GM21367 (cell line): ENCODE measurements around the gene FGF2.

Experiments
- ATAC-seq: cut with Tn5 transposase; IDR thresholded peaks from one replicate; pipeline ENCODE4 v1.9.1; 2021; ENCODE audit not compliant: unreplicated experiment

Gene FGF2

DNA sequence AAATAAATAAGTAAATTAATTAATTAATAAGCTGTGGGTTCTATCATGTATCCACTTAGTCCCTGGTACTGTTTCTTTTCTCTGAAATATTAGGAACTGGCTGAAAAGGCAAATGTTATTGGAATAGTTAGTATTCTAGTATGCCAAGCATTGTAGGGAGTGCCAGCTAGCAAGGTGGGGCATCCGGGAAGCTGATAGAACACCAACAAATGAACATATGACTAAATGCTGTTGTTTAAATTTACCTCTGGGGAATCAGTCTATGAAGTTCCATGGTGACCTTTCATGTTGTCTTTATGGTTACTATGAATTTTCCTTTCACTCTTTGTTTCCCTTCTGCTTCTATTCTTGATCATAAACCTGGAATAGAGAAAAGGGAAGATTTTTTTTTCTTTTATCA is 63.1 kb downstream of the FGF2 start:
- ATAC-seq, result no peak

DNA sequence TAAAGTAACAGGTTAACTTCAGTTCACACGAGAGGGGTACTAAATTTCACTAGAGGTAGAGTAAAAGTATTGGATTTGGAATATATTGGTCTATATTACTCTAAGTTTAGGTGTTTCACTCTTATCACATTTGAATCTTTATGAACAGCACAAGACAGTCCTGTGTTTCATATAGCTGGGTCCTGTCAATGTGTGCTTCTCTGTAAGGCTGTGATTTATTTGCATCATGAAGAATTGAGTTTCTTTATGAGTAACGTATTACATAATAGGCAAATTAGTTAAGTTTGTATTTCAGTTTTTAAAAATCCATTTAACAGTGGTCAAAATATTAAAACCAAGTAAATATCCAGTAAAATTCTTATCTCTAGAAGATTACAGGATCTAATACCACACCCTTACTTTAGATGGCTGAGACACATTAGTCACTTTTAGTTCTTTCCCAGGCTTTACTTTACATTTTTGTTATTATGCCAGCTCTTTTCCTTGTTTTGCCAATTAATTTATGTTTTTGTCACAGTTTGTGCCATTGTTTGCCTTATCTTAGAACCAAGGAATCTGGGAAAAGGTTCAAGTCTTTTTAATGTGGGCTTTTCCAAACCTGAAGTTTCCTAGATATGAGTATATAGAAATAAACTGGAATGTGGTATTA is 63.6 kb downstream of the FGF2 start:
- no peak for ATAC-seq

DNA sequence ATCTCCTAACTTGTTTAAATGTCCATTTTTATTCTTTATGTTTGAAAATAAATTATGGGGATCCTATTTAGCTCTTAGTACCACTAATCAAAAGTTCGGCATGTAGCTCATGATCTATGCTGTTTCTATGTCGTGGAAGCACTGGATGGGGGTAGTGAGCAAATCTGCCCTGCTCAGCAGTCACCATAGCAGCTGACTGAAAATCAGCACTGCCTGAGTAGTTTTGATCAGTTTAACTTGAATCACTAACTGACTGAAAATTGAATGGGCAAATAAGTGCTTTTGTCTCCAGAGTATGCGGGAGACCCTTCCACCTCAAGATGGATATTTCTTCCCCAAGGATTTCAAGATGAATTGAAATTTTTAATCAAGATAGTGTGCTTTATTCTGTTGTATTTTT is 68.2 kb downstream of the FGF2 start:
- ATAC-seq, result no peak

DNA sequence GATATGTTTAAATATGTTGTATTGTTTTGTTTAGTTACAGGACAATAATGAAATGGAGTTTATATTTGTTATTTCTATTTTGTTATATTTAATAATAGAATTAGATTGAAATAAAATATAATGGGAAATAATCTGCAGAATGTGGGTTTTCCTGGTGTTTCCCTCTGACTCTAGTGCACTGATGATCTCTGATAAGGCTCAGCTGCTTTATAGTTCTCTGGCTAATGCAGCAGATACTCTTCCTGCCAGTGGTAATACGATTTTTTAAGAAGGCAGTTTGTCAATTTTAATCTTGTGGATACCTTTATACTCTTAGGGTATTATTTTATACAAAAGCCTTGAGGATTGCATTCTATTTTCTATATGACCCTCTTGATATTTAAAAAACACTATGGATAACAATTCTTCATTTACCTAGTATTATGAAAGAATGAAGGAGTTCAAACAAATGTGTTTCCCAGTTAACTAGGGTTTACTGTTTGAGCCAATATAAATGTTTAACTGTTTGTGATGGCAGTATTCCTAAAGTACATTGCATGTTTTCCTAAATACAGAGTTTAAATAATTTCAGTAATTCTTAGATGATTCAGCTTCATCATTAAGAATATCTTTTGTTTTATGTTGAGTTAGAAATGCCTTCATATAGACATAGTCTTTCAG is 68.8 kb downstream of the FGF2 start:
- ATAC-seq, result no peak

DNA sequence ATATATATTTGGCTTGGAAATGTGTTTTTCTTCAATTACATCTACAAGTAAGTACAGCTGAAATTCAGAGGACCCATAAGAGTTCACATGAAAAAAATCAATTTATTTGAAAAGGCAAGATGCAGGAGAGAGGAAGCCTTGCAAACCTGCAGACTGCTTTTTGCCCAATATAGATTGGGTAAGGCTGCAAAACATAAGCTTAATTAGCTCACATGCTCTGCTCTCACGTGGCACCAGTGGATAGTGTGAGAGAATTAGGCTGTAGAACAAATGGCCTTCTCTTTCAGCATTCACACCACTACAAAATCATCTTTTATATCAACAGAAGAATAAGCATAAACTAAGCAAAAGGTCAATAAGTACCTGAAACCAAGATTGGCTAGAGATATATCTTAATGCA is 69.6 kb downstream of the FGF2 start:
- no peak for ATAC-seq

DNA sequence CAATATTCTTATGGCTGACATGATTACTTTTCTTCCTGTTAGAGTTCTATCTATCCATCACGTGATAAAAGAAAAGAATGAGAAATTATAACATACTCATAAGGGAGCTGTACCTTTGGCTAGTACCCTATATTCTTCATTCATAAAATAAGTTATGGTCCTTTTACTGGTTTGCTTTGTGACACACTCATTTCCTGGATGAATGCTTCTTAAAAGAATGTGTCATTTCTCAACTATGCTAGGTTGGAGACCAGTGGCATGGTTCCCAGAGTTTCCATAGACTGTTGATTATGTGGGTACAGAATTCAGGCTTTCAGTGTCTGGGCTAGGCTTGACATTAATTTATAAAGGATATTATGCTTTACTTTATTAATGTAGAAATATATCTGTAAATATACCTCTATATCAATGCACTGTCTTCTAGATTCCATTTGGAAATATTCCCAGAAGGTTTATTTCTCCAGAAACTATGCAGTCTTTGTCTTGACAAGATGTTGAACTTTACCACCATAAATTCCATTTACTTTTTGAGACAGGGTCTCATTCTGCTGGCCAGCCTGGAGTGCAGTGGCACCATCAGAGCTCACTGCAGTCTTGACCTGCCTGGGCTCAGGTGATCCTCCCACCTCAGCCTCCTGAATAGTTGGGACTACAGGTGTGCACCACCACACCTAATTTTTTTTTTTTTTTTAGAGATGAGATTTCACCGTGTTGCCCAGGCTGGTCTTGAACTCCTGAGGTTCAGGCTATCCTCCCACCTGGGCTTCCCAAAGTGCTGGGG is 71.9 kb downstream of the FGF2 start:
- ATAC-seq, result no peak

DNA sequence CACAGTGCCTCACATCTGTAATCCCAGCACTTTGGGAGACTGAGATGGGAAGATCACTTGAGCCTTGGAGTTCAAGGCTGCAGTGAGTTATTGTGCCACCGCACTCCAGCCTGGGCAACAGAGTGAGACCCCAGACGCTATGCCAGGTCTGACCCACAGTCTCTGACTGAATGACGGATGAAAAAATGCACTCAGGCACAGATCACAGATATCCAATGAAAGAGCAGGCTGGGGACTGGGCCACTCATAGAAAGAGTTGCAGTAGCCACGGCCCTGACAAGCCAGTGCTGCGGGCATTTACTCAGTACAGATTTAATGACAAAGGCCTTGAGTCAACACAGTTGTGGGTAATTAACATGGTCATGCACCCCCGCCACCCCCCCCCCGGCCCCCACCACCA is 73.1 kb downstream of the FGF2 start:
- no peak for ATAC-seq

DNA sequence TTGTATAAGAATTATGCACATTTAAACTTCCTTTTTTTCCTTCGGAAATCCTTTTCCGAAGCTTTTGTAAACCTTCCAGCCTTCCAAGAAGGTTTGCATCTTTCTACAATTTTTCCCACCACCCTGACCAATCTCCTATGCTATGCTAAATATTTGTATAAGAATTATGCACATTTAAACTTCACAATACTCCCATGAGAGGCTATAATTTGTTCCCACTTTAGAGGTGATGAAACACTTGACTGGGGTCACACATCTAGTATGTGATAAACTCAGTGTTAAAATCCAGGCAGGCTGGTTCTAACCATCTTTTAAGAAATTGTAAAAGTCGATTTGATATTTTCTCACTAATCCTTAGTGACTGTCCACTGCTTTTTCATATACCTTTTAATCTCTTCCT is 73.7 kb downstream of the FGF2 start:
- no peak for ATAC-seq

DNA sequence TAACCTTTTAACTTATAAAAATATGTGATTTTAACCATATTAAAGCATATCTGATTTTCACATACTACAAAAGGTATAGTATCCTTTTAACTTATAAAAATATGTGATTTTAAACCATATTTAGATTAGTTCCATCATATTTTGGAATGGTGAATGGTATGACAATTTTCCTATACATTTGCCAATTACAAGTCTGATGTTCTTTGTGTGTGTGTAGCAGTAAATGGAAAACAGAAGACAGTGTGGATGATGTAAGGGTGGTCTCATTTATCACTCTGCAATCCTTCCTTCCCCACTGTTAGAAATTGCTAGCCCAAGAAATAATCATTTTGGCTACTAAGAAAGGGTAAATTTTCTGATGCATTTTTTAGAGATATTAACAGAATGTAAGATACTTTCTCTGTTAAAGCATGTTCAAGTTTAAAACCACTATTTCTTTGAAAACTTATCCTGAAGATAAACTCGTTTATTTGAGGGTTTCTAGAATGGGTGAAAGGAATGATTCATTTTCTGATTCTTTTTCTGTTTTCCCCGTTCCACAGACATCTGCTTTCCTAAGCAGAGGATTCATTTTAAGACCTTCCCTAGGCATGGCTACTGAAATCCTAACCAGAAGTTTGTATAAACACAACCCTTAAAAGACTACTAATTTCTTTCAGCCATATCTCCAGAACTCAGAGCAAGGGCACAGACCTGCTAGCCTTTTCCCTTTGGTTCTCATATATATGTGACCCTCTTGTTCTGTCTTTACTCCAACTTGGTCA is 74.8 kb downstream of the FGF2 start:
- no peak for ATAC-seq

DNA sequence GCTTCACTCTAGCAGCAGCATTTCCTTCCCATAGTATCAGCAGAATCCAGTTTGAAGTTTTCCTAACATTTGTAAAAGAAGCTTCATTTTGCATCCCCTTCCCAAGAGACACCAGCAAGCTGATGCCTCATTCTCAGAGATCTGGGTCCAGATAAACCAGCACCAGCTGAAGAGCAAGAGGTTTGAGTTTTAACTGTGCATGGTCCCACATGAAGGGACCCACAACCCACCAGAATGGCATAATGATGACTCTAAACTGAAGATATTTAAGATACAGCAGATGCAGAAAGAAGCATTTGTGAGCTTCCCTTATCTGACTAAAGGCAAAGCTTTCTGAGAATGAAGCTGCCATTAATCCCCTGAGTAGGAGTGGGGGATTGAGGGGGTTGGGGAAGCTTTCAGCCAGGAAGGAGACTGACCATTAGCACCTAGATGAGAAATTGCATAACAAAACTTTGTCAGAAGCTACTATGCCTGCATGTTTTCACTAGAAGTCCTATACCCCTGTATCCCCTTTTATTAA is 77.2 kb downstream of the FGF2 start:
- ATAC-seq, result no peak

DNA sequence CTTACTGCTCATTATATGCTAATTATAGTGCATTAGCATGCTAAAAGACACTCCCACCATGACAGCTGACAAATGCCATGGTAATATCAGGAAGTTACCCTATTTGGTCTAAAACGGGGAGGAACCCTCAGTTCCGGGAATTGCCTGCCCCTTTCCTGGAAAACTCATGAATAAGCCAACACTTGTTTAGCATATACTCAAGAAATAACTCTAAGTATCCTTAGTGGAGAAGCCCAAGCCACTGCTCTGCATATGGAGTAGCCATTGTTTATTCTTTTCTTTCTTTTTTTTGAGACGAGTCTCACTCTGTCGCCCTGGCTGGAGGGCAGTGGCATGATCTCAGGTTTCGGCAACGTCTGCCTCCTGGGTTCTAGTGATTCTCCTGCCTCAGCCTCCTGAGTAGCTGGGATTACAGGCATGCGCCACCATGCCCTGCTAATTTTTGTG is 80.3 kb downstream of the FGF2 start:
- no peak for ATAC-seq

DNA sequence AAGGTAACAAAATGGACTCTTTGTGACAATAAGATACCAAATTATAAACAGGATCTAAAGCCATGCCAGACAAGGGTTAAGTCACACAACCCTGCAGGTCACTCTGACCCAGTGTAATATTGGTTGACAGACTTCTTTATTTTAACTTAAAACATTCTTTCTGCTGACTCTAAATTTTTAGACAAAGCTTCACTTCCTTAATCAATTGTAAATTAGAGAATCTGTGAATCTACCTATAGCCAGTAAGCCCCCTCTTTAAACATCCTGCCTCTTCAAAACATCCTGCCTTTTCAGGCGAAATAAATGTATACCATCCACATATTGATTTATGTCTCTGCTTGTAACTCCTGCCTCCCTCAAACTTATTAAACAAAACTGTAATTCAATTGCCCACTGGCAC is 81.6 kb downstream of the FGF2 start:
- ATAC-seq, result no peak

DNA sequence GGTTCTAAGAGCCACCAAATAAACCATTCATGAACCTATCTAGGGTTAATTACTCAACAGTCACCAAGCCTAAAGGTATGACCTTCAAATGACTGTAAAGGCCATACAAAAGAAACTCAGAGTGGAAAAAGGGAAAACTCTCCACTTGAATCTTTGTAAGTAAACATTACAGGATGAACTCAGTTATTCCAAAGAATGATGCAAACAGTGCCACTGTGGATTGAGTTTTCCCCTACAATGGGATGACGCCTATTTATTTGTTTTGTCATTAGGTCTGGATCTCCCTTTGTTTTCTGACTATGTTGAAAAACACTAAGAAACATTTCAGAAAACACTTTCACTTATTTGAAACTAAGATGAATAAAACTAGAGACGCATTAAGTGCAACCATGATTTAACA is 83.1 kb downstream of the FGF2 start:
- no peak for ATAC-seq

DNA sequence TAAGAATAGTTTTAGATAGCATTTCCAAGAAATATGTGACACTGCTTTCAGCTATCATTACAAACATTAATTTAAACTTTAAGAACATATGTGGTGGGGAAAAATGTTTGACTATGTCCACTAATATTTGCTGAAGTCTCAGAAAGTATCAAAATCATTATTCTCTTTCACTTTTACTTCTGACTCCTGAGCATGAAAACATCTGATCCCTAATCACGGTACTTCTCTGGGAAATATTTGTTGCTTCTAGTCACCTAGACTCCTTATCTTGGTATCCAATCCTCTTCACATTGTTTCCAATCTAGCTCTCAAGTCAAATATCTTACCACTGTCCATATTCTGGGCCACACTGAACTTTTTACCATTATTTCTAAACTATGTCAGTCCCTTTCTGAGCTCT is 85.0 kb downstream of the FGF2 start:
- ATAC-seq, result no peak

DNA sequence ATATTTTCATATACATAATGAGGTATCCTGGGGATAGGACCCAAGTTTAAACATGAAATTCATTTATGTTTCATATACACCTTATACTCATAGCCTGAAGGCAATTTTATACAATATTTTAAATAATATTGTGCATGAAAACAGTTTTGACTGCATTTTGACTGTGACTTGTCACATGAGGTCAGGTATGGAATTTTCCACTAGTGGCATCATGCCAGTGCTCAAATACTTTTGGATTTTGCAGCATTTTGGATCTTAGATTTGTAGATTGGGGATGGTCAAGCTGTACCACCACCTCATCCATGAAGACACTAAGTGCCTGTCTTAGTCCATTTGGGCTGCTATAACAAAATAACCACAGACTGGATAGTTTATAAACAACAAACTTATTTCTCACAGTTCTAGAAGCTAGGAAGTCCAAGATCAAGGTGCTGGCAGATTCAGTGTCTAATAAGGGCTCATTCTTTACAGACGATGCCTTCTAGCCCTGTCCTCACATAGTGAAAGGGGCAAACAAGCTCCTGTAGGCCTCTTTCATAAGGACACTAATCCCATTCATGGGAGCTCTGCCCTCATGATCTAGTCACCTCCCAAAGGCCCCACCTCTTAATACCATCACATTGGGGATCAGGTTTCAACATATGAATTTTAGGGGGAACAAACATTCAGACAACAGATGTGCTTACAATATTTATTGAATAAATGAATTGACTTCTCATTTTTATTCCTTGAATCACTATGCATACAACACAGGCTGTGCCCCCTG is 86.4 kb downstream of the FGF2 start:
- ATAC-seq, result no peak

DNA sequence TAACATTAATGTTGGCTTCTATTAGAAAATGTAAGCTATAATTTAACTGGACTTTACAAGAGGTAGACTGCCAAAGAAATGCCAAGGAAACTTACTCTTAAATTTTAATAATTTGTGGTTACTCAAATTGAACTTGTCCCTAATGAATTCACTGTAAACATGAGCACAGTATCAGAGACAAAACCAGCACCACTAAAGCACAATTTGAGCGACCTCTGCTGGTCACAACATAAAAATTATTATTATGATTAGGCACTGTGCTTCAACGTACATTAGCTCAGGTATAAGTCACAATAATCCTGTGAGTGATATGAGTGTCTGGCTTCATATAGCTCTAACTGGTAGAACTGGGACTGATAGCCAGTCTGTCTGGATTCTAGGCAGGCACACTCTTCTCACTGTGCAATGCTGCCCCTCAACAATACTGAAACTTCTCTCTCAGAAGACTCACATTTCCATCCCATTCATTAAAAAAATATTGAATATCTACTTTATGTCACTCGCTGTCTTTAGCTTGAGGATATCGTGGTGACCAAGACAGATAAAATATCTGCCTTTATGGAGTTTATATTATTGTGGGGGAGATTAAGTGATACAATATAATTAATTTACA is 87.8 kb downstream of the FGF2 start:
- peak; percentile 95 for ATAC-seq

DNA sequence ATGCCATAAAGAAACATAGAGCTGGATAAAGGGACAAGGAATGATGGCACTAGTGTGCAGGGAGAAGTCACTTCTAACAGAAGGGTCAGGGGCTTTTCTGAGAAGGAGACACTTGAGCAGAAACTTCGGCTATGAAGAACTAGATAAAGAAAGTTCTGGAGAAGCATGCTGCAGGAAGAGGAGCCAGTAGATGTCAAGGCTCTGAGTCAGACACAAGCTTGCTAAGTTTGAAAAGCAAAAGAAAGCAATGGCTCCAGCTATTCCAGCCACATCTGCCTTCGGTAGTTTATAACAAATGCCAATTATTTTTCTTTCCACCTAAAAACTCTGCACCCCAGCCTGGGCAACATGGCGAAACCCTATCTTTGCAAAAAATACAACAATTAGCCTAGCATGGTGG is 88.3 kb downstream of the FGF2 start:
- ATAC-seq, result no peak

DNA sequence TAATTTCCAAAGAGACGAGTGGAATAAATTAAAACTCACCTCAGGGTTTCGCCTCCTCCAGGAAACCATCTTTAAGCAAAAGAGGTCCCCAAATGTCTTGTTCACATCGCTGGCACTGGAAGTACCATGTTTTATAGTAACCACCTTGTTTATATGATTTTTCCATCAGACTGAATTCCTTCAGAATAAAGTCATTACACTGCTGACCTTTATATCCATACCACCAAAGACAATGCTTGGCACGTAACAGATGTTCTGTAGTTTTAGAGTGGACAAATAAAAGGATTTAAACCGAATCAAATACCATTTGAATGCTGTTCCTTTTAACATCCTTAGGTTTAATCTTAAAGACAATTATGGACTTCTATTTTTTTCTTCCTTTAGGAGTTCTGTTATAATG is 91.1 kb downstream of the FGF2 start:
- no peak for ATAC-seq

DNA sequence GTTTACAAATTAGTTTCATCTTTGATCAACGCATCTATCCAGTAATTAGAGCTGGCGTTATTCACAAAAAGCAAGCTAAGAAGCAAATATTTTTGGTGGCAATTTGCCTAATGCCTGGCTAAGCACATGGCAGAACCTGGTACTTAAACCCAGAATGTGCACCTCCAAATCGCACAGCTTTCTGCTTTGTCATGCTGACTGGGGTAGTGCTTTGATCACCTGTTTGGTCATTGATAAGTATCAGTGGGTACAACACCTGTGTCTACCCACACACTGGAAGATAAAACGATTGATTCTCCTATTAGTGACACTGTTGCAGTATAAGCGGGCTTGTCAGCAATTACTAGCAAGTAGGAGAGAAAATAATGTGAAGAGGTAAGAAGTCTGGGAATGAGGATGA is 93.8 kb downstream of the FGF2 start:
- no peak for ATAC-seq

DNA sequence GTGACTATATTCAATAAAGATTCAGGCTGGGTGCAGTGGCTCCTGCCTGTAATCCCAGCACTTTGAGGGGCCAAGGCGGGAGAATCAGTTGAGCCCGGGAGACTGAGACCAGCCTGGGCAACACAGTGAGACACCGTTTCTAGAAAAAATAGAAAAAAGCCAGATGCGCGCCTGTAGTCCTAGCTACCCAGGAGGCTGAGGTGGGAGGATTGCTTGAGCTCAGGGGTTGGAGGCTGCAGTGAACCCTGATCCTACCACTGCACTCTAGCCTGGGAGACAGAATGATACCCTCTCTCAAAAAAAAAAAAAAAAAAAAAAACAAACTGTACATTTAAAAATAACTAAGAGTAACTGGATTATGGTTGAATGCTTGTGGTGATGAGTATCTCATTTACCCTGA is 94.7 kb downstream of the FGF2 start:
- no peak for ATAC-seq
